GM18868 (cell line): Measurements from ENCODE around the gene ANKRA2.
"Not testable (repeated sequence)": the region's sequence is repeated elsewhere in the genome, so short reads cannot be mapped to it uniquely, and the experiment has no call there.

Source experiments
- ATAC-seq: cut with Tn5 transposase; IDR thresholded peaks from one replicate; pipeline ENCODE4 v1.9.1; 2021; ENCODE audit warnings: mild to moderate bottlenecking, moderate library complexity; ENCODE audit not compliant: unreplicated experiment

The ANKRA2 gene

GRCh38 chr5:73552642-73553041, 12.8 kb downstream of the ANKRA2 start:
- ATAC-seq: no peak

DNA sequence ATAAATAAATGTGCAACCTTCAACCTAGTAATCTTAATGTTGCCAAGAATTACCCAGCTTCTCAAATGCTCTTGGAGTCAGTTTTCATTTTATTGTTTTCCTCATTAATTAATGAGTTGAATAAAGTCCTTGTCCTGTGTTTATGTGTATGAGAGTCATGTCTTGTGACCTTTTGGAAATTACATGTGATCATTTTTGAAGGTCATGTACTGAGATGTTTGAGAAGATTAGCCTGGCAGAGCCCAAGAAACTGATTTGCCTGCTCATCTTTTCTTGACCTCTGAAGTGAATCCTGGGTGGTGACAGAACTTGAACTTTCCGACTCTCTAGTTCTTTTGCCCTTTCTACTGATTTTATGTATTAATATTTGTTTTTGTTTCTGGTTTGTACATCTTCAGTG, 15.4 kb downstream of the ANKRA2 start:
- no peak for ATAC-seq

DNA sequence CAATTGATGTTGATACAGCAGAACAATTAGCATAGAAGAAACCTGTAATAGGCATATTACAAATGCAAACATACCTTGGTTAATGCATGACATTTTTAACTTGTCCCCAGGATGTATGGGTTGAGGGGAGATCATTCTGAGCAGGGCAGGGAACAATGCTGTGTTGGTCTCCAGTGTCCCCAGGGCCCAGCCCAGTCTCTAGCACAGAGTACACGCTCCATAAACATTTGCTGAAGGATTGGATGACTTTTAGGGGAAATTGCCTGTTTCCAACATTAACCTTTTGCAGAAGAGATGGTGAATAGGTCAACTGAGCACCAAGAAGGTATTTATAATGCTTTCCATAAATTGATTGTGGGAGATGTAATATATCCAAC, 20.0 kb downstream of the ANKRA2 start:
- ATAC-seq: no peak

DNA sequence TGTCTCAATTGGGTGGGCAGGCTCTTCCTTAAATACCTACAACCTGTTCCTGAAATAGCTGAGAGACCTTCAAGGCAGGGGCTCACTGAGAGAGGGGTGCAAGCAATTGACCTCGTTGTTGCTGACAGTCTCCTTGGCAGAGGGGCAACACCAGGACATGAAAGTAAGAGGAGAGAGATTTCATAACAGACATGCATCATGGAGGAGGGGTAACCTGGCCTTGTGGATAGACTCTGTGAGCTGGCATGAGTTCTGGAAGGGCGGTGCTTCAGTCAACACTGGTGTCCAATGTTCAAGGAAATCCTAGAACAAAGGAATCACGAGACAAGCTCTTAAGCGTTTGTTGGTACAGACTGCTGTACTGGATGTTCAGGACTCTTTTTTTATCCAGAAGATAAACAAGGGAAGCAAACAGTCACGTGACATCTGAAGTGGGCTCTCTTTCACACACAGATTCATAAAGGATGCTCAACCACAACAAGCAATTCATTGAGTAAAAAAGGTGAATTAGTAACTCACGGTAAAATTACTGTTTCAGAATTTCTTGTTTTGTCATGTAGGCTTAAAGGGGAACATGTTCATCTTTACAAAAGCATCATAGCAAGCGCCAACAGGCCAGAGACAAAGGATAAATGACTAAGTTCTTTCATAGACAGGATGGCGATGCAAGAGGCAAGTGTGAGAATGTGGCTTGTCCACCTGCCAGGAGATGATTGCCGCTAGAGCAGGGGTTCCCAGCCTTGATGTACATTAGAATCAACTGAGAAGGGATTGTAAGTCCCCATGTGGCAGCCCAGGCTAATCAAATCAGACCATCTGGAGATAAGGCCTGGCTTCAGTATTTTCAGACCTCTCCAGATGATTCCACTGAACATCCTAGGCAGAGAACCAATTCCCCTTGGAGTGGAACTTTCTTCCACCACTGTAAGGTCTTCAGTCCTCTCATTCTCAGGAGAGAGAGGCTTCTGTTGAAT, 20.7 kb downstream of the ANKRA2 start:
- ATAC-seq: no peak

- no peak for ATAC-seq
Measured at GRCh38 chr5:73542020-73542419, 23.4 kb downstream of the ANKRA2 start.

GRCh38 chr5:73540192-73540591, 25.2 kb downstream of the ANKRA2 start:
- ATAC-seq: no peak

DNA sequence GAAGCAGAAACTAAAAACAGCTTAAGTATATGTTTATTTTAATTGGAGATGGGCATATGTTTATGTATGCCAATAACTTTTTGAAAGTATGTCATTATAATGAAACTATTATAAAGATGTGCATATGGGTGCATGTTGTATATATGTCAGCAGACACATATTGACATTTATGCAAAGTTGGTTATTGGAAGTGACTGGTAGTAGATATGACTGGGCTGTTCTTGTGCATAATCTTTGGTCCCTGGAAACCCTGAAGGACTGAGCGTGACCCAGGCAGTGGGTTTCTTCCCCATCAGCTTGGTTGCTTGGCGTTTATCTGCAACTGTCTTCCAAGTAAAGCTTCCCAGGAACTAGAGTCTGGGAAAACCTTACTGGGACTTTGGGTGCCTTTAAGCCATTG, 25.7 kb downstream of the ANKRA2 start:
- ATAC-seq: no peak

DNA sequence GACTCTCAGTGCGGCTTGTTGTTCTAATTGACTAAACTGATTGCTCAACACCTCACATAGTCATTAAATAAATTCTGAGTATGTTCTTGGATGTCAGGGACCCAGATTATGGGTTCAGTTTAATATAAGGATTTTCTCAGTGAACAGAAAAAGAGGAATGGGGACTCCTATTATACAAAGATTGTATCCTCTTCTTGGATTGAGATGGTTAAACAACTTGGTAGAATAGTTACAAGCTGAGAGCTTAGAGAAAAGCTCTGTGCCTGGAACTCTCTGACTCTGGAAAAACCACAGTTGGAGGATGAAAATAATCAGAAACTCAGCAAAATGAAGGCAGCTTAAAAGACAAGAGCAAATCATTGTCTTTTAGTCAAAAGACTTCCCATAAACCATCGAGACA, 30.5 kb downstream of the ANKRA2 start:
- no peak for ATAC-seq

DNA sequence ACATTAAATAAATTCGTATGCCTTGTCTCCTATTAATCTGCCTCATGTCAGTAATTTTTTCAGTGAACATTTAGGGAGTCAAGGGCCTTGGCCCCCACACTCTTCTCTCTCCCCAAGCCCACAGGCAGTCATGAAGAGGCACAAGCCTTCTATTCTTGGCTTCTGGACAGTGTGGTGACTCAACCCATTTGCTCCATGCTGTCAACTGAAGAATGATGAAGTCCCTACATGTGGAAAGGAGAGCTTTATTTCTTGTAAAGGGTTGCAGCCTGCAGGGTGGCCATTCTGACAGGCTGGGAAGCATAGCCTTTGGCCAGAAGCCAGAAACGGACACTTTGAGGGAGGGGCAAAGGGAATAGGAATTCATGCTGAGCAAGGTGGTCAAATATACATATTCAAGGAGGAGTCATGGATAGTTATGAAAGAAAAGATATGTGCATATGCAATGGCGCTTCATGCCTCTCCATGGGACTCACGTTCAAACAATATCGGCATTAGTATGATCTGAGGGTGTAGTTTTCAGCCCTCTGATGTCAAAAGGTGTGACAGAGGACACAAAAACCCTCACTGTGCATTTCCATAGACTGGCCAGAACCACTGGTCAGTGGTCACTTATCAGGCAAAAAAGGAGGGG, 31.3 kb downstream of the ANKRA2 start:
- ATAC-seq: no peak

DNA sequence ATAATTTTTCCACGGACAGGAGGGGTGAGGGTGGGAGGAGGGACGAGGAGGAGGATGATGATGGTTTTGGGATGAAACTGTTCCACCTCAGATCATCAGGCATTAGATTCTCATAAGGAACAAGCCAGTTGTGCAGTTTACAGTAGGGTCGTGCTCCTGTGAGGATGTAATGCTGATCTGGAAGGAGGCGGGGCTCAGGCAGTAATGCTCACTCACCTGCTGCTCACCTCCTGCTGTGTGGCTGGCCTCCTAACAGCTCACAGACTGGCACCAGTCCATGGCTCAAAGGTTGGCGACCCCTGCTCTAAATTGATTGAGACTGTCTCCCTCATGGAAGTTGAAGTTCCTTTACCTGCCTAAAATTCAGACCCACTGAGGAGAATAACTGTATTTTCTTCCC, 33.2 kb downstream of the ANKRA2 start:
- no peak for ATAC-seq

DNA sequence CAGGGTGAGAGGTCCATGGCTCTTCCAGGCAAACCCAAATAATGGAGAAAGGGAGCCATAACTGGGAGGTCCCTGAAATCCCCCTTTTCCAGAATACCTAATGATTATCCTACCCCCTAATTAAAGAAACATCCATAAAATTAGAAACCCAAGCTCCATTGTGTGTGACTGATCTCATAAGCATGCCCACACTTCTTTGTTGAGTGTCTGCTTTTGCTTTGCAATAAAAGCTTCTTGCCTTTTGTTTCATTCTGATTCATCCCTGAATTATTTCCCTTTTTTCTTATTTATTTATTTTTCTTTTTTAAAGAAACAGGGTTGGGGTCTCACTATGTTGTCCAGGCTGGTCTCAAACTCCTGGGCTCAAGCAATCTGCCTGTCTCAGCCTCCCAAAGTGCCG, 34.1 kb downstream of the ANKRA2 start:
- no peak for ATAC-seq

DNA sequence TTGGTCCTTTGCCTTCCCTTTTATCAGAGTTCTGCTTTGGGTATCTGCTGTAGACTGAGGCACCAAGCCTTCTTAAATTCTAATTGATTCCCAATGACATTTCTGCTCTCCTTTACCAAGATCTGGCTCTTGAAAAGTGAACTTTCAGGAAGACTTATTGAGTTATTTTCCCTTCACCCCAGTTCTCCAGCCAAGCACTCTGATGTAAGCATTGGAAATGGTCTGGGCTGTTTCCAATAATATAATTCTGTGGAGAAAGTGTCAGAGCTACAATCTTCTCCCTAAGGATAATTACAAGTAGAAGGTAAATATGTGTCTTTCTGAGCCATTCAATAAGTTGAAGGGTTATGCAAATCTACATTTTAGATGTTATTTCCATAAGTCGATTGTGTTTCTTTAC, 36.4 kb downstream of the ANKRA2 start:
- ATAC-seq: no peak

- ATAC-seq: no peak
Measured at GRCh38 chr5:73528248-73528647, 37.2 kb downstream of the ANKRA2 start.

DNA sequence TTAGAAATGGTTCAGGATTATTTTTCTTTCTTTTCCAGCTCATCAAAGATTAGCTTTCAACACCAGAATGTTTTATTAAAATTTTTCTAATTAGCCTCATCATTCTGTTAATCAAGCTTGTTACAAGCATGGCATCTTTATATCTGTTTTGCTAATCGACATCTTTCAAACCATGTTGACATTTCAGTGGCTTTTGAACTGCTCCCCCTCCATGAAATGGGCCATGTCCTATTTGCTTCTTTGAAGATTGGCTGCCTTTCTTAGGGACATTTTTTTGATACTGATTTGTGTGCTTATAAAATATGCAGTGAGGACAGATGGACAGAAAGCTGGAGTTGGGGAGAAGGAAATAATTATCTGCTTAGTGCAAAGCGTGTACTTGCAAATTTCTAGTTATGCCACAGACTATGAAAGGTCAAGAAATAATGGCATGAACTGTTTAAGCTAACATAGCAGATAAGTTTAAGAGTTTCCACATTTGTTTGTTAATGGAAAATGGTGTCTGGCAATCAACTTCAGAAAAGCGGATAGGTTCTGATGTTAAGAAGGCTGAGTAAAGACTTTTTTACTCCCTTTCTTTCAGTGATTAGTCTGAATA, 39.7 kb downstream of the ANKRA2 start:
- ATAC-seq: no peak

DNA sequence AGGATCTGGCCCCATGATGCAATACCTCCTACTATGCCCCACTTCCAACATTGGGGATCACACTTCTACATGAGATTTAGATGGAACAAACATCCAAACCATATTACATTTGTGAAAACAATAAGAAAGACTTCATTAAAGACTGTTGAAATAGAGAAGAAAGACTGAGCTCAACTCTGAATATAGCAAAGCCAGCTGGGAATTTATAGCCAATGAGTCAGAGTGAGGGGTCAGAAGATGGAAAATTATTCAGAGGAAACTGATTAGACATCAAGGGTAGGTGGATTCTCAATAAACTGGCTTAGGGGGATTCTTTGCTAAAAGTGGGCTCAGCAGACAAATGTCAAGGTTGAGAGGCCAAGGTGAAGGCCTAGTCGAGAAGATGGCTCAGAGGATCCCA, 41.6 kb downstream of the ANKRA2 start:
- no peak for ATAC-seq

DNA sequence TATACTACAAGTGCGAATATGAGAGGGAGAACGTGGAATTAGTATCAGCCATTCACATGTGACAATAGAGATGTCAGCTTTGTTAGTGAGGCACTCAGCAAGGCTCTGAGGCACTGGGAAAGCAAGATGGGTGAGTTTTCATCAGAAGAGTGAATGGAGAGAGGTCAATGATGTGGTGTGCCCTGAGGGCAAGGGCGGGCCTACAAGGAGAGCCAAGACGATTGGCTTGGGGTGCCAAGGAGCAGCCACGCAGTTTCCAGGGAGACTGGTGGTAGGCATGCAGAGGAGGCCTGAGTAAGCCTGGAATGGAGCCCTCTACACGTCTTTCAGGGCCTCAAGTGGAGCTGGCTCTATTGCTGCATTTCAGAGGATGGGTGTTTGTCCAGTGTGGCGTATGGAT, 42.5 kb downstream of the ANKRA2 start:
- no peak for ATAC-seq

- peak; percentile 96 for ATAC-seq
Measured at GRCh38 chr5:73519531-73520283, 45.7 kb downstream of the ANKRA2 start.

GRCh38 chr5:73515232-73515631, 50.2 kb downstream of the ANKRA2 start:
- ATAC-seq: no peak

- no peak for ATAC-seq
Measured at GRCh38 chr5:73514418-73514817, 51.0 kb downstream of the ANKRA2 start.

- ATAC-seq: no peak
Measured at GRCh38 chr5:73513996-73514395, 51.4 kb downstream of the ANKRA2 start.

DNA sequence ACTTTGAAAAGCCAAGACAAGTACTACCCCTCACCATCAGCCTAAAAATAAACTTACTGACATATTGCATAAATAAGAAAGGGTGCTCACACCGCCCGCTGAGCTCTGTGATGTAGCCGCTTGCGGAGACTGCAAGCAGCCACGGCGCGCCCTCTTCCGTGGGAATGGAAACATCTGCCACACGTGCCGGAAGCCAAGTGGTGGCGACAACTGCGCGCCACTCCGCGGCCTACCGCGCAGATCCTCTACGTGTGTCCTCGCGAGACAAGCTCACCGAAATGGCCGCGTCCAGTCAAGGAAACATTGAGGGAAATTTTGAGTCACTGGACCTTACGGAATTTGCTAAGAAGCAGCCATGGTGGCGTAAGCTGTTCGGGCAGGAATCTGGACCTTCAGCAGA, 56.9 kb downstream of the ANKRA2 start:
- ATAC-seq: not testable (repeated sequence)
